ENCODE results near the gene ZNF467. TPM values are rescaled to one million over a fixed set of nuclear protein-coding genes. Genes with fewer than 3 reads are reported as not detected.
A peak's percentile ranks its signal among the peaks of the same experiment; 100 is the strongest.

The ZNF467 gene
- total RNA-seq, 1 donor from 2014 or later: 1.4 TPM

DNA sequence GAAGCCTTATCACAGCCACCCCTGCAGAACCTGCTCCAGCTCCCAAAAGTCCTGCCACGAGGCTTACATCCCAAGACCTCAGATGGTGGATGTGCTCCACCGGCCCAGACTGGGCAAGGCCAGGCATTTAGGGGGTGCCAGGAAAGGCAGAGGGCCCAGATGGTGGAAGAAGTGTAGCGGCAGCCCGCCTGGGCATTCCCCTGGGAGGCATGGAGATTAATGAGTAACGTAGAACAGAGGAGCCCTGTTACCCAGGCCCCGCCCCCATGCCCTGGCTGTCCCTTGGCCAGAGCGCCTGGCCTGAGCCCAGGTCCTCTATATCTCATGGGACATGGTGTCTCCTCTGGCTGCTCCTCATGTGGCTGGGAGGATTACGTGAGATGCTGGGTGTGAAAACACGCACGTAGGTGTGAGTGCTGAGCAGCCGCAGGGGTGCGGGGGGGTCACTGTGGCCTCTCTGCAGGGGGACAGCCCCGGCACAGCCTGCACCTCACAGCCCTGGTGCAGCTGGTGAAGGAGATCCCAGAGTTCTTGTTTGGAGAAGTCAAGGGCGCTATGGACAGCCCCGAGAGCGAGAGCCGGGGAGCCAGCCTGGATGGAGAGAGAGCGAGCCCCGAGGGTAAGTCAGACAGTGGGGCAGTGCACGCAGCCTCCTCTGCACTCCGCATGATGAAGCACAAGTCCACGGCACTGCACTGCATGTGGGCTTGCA lies 52.9 kb downstream of the ZNF467 start:
- no peak for TF ChIP-seq CTCF (IDR thresholded peaks at IDR 0.05; ENCODE audit: partially characterized antibody, unreplicated experiment)
- H3K36me3 Mint-ChIP-seq (ENCODE audit: unreplicated experiment): no peaks in the 10 kb centered on the region
- no peak overlapping the region for H3K4me3 Mint-ChIP-seq (ENCODE audit: unreplicated experiment)
- H3K9me3 Mint-ChIP-seq (ENCODE audit: unreplicated experiment): peaks cover 3% of the 10 kb centered on the region
- H3K27me3 Mint-ChIP-seq (ENCODE audit: unreplicated experiment): no peaks in the 10 kb centered on the region
- H3K4me1 Mint-ChIP-seq (ENCODE audit: low read depth, unreplicated experiment): peaks cover 13% of the 10 kb centered on the region
- H3K27ac Mint-ChIP-seq (ENCODE audit: unreplicated experiment): no peak overlapping the region
- DNase-seq: peak; percentile 74

- no peak overlapping the region for H3K4me3 Mint-ChIP-seq (ENCODE audit: unreplicated experiment)
- no peak for TF ChIP-seq CTCF (IDR thresholded peaks at IDR 0.05; ENCODE audit: partially characterized antibody, unreplicated experiment)
- DNase-seq: peak; percentile 42
These were observed 53.5 kb downstream of the ZNF467 start for GRCh38 chr7:149719912-149720335.

DNA sequence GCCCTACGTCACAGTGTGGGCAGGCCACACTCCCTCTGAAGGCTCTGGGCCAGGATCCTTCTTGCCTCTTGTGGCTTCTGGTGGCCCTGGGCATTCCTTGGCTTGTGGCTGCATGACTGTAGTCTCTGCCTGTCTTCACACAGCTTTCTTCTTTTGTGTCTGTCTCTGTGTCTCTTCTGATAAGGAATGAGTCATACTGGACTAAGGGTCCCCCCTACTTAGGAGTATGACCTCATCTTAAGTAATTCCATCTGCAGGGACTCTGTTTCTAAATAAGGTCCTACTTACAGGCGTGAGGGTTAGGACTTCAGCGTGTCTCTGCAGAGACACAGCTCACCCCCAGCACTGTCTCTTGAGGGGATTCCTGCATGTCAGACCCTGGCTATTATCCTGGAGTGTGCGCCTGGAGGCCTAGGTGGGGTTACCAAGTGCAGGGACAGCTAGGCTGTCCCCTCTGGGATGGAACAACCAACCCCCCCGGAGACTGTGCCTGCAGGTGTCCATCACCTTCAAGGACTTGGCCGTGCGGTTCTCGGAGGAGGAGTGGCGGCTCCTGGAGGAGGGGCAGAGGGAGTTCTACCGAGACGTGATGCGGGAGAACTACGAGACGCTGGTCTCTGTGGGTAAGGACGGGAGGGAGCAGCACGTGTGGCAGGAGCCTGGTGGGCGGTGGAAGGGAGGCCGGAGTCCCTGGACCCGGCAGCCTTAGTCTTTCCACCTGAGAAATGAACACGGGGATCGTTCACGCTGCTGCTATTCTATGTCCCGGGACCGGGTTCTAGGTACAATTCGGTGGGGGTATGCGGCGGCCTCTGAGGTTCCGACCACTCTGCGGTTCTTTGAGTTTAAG lies 54.1 kb downstream of the ZNF467 start:
- Mint-ChIP-seq H3K27ac (ENCODE audit: unreplicated experiment) (no peak overlapping the region), H3K9me3 (ENCODE audit: unreplicated experiment) (peaks cover 7% of the 10 kb centered on the region), H3K27me3 (ENCODE audit: unreplicated experiment) (peaks cover 3% of the 10 kb centered on the region), H3K36me3 (ENCODE audit: unreplicated experiment) (no peaks in the 10 kb centered on the region), H3K4me1 (ENCODE audit: low read depth, unreplicated experiment) (peaks cover 13% of the 10 kb centered on the region), H3K4me3 (ENCODE audit: unreplicated experiment) (no peak overlapping the region)
- peak; percentile 13 for DNase-seq
- no peak for TF ChIP-seq CTCF (IDR thresholded peaks at IDR 0.05; ENCODE audit: partially characterized antibody, unreplicated experiment)

More at GRCh38 chr7:149719912-149720335, 53.5 kb downstream of the ZNF467 start:
- peaks cover 7% of the 10 kb centered on the region for H3K9me3 Mint-ChIP-seq (ENCODE audit: unreplicated experiment)
- peaks cover 3% of the 10 kb centered on the region for H3K27me3 Mint-ChIP-seq (ENCODE audit: unreplicated experiment)
- no peaks in the 10 kb centered on the region for H3K36me3 Mint-ChIP-seq (ENCODE audit: unreplicated experiment)
- H3K4me1 Mint-ChIP-seq (ENCODE audit: low read depth, unreplicated experiment): peaks cover 13% of the 10 kb centered on the region
- no peak overlapping the region for H3K27ac Mint-ChIP-seq (ENCODE audit: unreplicated experiment)

- no peak for TF ChIP-seq CTCF (IDR thresholded peaks at IDR 0.05; ENCODE audit: partially characterized antibody, unreplicated experiment)
- Mint-ChIP-seq H3K36me3 (ENCODE audit: unreplicated experiment) (no peaks in the 10 kb centered on the region), H3K27me3 (ENCODE audit: unreplicated experiment) (peaks cover 3% of the 10 kb centered on the region), H3K4me3 (ENCODE audit: unreplicated experiment) (no peak overlapping the region), H3K4me1 (ENCODE audit: low read depth, unreplicated experiment) (peaks cover 13% of the 10 kb centered on the region), H3K9me3 (ENCODE audit: unreplicated experiment) (peaks cover 7% of the 10 kb centered on the region), H3K27ac (ENCODE audit: unreplicated experiment) (no peak overlapping the region)
- no peak for DNase-seq
These were observed 54.7 kb downstream of the ZNF467 start for GRCh38 chr7:149718730-149719049.

DNA sequence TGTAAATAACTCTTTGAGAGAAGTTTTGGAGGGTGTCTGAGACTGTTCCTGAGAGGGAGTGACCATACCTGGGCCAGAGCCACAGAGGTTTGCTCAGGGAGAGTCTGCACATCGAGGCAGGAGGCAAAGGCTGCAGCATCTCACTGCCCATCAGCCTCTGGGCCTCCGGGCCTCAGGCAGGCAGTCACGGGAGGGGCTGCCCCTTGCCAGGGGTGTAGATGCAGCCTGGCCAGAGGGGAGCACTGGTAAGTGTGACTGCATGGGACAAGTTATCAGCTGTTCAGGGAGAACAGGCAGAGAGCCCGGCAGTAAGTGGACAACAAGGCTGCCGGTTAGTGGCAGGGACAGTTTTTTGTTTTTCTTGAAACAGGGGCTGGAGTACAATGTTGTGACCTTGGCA lies 55.9 kb downstream of the ZNF467 start:
- TF ChIP-seq CTCF (IDR thresholded peaks at IDR 0.05; ENCODE audit: partially characterized antibody, unreplicated experiment): no peak
- Mint-ChIP-seq H3K36me3 (ENCODE audit: unreplicated experiment) (no peaks in the 10 kb centered on the region), H3K27me3 (ENCODE audit: unreplicated experiment) (peaks cover 5% of the 10 kb centered on the region), H3K9me3 (ENCODE audit: unreplicated experiment) (peaks cover 7% of the 10 kb centered on the region), H3K27ac (ENCODE audit: unreplicated experiment) (no peak overlapping the region), H3K4me3 (ENCODE audit: unreplicated experiment) (no peak overlapping the region), H3K4me1 (ENCODE audit: low read depth, unreplicated experiment) (peaks cover 13% of the 10 kb centered on the region)
- DNase-seq: no peak
